ENCODE data around the gene SPATA3.
"Not testable (repeated sequence)": the region's sequence is repeated elsewhere in the genome, so short reads cannot be mapped to it uniquely, and the experiment has no call there.

The SPATA3 gene

DNA sequence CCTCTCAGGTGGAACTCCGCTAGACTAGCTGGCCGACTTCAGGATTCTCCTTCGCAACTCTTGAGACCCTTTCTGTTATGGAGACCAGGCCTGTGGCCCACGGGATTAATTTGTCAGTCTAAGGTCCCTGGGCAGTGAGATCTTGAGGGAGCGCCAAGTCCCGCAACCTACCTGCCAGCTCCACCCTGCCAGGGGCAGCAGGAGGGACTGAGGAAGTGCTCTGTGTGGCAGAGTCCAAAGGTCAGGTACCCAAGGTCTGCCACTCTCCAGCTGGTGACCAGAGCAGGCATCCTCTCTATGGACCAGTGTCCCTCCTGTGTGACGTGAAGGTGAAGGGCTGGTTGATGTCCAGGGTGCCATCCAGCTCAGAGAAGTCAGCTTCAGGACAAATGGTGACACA is 4.3 kb upstream of the SPATA3 start:
- DNase-seq (ENCODE audit: low read depth in 2 of 2, low spot score in 1 of 2) = no peak

DNA sequence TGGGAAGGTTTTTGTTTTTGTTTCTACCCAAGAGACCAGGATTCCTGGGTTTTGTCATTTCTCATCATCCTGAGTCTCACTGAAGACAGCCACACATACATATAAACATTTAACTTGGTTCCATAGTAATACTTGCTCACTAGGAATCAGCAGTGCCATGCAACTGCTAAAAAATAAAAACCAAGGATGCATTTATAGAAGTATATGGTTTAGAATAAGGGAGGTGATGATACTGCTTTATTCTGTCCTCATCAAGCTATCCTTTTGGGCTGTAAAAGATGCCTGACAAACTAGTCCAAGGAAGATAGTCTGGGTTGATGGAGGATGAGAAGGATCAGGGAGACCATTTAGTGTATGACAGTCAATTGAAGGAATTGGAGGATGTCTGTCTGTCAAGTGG is 740 bp downstream of the SPATA3 start:
- DNase-seq (ENCODE audit: low read depth in 2 of 2, low spot score in 1 of 2) = no peak

DNA sequence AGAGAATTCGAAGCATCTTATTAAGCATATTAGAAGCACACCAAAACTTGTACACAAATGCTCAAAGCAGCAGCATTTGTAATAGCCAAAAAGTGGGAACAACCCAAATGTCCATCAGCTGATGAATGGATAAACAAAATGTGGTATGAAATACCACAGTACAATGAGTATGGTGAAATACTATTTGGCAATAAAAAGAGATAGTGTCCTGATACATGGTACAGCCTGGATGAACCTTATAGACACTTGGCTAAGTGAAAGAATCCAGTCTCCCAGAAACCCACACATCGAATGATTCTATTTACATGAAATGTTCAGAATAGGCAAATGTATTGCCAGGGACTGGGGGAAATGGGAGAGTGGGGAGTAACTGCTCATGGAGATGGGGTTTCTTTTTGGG is 3.0 kb downstream of the SPATA3 start:
- no peak for DNase-seq (ENCODE audit: low read depth in 2 of 2, low spot score in 1 of 2)

DNA sequence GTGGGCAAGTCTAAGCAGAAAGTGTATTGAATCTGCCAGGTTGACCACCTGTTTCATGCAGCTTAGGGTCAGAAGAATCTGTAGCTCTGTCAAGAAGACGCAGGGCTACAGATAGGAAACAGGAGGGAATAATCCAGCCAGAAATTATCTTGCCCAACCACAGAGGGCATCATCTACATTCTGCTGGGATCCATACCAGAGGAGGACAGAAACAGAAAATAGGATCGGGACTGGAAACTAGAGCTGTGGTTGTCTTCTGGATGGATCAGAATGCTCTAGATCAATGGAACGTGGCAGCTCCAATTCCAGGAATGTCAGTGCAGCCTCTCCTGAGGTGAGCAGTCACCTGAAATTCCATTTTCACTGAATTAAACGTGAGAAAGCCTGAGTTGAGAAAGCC is 3.6 kb downstream of the SPATA3 start:
- DNase-seq (ENCODE audit: low read depth in 2 of 2, low spot score in 1 of 2) = no peak

DNA sequence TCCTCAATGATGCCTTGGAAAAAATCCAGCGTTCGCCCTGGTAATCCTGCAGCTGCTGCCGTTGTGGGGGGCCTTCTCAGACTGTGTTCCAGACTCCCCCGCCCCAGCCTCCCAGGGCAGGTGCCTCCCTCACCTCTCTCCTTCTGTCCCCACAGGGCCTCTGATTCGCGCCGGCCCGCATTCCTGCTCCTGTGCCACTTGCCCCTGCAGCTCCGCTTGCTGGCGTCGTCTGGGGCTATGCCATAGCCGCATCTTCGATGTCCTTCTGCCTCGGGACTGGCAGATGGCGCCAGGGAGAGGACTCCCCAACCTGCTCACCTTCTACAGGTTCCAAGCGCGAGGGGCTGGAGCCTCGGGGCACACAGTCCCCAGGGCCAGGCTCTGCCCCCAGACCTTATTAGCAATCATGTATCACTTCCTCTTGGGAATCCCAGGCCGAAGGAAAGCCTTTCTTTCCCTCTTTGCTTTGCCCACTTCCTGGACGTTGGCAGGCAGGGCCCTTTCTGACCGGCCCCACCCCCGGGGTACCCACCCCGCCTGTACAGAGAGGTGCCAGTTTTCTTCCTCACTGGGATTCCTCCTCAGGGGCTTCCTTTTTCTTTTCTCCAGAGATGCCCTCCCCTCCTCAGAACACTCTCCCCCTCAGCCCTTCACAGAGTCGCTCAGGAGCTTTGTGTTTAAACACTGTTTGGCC is 4.4 kb downstream of the SPATA3 start:
- DNase-seq (ENCODE audit: low read depth in 2 of 2, low spot score in 1 of 2) = no peak

DNA sequence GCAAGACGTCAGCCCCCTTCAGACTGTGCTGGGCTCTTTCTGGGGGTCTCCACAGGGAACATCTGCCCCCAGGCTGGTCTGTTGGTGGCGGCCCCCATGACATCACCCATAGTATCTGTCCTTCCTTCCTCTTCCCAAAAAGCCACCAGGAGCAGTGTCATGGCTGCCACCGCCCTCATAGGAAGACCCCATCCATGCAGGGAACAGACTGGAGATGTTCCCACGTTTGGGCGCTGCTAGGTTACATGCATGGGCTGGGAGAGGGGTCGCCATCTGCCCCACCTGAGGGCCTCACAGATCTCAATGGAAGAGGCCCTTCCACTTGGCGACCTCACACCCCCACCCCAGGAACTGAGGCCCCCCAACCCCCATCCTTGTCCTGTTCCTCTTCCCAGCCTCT is 5.1 kb downstream of the SPATA3 start:
- DNase-seq (ENCODE audit: low read depth in 2 of 2, low spot score in 1 of 2) = no peak

DNA sequence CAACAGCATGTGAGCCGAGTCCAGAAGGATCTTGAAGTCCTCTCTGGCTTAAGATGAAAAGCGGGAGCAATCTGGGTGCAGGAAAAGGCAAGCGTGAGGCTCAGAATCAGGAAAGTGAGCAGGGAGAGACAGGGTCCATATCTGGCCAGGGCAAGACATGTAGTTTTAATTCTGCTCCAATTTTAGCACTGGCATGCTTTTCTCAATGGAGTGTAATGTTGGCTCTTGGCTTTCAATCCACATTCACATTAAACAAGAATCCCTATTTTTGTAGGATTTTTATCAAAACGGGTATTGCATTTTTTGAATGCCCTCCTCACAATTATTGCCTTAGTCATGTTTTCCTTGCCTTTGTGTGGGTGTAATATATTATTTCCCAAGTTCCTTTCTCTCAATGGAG is 6.0 kb downstream of the SPATA3 start:
- no peak for DNase-seq (ENCODE audit: low read depth in 2 of 2, low spot score in 1 of 2)

DNA sequence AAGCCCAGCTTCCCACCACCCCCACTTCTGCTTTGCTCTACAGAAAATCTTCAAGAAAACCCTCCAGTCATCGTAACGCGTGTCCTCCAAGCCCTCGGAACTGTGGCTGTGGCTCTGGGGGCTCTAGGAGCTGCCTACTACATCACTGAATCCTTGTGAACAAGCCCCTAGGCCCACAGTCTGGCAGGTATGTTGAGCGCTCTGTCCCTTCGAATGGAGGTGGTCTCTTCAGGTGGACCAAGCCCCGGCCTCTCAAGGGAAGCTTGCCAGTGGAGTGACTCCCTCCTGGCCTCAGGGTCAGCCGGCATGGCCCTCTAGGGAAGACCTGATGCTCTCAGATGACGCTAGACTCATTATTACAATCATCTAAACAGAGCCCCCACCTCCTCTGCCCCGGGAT is 6.7 kb downstream of the SPATA3 start:
- DNase-seq (ENCODE audit: low read depth in 2 of 2, low spot score in 1 of 2) = no peak

DNA sequence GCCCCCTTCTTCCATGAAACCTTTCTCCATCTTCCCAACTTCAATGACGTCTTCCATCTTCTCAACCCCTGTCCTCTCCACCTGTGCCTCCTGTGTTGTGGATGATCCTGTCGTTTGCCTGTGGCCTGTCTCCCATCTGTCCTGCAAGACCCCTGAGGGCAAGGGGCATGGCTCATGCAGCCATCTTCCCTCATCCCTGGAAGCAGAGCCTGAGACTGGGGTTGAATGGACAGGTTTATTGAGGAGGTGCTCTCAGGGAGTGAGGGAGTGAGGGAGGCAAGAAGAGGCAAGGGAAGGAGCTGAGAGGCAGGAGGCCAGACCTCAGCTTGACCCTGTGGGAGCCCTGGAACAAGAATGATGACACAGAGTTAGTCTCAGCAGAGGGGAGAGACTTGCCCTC is 7.3 kb downstream of the SPATA3 start:
- no peak for DNase-seq (ENCODE audit: low read depth in 2 of 2, low spot score in 1 of 2)

DNA sequence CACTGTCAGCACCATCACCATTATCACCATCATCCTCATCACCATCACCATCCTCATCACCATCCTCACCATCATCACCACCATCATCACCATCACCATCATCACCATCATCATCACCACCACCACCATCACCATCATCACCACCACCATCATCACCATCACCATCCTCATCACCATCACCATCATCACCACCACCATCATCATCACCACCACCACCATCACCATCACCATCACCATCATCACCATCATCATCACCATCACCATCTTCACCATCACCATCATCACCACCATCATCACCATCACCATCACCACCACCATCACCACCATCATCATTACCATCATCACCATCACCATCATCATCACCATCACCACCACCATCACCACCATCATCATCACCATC is 9.0 kb downstream of the SPATA3 start:
- DNase-seq (ENCODE audit: low read depth in 2 of 2, low spot score in 1 of 2) = not testable (repeated sequence)

DNA sequence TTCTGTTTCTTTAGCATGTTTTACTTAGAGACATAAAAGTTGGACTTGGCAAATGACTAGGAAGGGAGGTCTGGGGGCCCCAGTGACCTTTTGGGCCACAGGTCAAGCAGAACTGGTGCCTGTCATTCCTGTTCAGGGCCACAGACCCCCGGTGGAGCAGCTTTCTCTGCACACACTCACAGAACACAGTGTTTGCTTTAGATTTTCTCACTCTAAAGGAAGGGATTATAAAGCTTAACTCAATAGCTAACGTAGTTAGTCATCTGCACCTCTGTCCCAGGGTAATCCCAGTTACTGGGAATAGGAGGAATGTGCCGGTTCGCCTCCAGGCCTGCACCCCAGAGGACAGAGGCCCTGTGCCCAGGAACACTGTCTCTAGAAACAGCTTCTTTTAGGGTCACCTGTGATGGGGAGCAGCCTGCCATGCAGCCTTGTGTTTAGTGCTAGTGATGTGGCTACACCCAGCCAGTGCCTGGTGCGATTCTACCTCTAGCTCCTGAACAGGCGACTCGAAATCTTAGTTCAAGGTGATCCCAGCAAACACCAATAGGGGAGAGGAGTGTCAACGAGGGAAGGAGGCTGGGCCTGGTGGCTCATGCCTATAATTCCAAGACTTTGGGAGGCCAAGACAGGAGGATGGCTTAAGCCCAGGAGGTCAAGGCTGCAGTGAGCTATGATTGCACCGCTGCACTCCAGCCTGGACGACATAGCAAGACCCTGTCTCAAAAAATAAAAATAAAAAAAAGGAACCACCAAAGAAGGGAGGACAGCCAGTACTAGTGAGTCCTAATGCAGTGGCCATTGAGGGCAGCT is 11.6 kb downstream of the SPATA3 start:
- DNase-seq (ENCODE audit: low read depth in 2 of 2, low spot score in 1 of 2) = no peak

DNA sequence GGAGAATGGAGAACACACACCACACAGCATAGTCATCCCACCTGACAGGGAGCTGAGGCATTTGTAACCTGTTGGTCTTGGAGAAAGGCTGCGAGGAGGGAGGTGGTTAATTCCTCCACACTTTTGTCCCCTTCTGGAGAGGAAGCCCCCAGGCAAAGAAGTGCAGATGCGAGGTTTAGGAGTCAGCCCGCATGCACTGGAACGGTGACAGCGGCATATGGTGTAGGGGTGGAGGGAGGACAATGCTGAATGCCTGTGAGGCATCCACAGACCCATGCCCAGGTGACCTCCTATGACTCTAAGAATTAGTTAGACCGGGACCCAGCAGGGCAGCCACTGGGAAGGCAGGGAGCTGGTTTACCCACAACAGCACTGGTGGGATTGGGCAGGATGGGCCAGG is 12.2 kb downstream of the SPATA3 start:
- no peak for DNase-seq (ENCODE audit: low read depth in 2 of 2, low spot score in 1 of 2)

DNA sequence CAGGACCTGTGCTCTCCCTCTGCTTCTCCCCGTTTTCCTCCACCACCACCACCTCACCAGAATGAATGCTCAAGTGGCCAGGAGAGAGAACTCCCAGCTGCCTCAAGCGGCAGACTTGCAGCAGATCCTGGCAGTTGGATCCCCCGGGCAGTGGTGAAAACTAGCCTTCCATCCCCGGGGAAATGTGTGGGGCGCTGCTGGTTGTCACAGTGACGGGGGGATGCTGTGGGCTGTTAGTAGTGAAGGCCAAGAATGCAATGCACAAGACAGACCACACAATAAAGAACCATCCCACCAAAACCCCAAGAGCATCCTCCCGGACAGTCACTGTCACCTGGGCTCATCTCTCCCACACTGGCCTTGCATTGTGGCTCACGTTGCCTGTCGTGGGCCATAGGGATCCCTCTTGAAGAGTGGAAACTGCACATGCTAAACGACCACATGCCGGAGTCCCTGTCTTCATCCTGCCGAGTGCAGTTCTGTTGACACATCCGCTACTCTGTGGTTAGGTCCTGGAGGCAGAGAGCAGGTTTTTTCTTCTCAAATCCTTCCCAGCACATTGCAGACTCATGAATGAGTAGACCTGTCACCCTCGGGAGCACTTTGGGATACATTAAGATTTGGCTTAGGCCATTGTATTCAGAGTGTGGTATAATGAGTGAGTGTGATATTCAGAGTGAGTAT is 13.5 kb downstream of the SPATA3 start:
- no peak for DNase-seq (ENCODE audit: low read depth in 2 of 2, low spot score in 1 of 2)

DNA sequence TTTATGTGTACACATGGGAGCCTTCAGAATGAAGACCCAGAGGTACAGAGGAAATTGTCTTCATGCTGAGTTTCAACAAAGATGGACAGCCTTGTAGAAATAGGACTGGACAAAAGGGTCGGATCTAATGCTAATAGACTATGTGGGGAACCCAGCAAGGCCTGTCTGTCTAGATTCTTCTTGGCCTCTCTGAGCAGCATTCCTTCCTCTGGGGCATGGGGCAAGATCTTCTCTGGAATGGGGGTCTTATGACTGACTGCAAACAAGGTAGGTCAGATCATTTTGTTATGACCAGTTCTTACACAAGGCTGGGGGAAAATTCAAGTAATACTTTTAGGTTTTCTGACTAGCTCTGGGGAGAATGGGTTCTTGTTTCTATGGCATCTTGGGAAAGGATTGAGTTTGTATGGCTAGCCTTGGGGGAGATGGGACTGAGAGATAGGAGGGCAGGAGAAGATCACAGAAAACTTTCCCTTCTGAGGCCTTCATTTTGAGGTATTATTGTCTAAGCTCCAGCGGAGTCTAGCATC is 14.3 kb downstream of the SPATA3 start:
- DNase-seq (ENCODE audit: low read depth in 2 of 2, low spot score in 1 of 2) = no peak

DNA sequence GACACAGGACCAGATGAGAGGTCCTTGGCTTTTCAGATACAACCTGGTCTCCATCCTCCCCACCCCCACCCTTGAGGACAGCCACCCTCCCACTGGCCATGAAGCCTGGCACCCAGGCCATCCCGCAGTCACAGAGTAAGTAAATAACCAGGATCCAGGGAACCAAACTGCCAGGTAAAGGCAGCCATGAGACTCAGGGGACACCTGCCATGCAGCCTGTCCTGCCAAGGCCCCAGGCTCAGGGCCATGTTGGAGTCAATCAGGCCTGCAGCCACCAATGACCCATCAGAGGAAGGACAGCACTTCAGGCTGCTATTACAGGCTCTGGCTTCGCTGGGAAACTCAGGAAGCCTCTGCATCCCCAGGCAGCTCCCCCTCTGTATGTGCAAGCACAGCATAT is 15.6 kb downstream of the SPATA3 start:
- DNase-seq (ENCODE audit: low read depth in 2 of 2, low spot score in 1 of 2) = no peak

DNA sequence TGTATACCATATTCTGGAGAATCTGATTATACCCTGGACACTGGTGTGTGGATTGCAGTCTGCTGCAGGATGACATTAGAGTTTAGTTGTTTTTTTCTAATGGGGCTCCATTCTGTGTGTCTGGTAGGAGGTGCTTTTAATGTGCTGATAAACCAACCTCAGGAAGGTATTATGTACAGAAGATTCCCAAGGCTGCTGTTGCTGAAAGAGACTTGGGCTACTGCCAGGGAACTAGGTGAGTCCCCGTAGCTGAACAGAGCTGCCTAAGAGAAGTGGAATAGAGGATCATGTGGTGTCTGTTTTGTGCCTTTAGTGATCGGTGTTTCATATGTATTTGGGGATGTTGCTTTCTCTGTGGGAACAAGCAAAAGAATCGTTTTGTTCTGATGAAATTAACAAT is 16.5 kb downstream of the SPATA3 start:
- DNase-seq (ENCODE audit: low read depth in 2 of 2, low spot score in 1 of 2) = no peak

DNA sequence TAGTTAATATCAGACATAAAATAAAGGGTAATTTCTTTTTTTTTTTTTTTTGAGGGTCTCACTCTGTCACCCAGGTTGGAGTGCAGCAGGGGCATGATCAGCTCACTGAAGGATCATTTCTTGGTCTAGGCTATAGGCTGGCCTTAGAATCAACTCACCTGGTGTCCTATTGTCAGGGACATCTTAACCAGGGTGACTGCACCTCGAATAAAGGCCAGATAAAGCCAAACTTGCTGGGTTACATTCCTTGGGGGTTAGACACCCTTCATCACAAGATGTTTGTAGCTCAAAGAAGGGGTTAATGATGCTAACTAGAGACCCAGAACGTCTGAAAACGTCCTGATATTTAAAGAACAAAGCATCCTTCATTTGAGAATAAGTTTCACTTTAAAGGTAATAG is 17.9 kb downstream of the SPATA3 start:
- no peak for DNase-seq (ENCODE audit: low read depth in 2 of 2, low spot score in 1 of 2)

DNA sequence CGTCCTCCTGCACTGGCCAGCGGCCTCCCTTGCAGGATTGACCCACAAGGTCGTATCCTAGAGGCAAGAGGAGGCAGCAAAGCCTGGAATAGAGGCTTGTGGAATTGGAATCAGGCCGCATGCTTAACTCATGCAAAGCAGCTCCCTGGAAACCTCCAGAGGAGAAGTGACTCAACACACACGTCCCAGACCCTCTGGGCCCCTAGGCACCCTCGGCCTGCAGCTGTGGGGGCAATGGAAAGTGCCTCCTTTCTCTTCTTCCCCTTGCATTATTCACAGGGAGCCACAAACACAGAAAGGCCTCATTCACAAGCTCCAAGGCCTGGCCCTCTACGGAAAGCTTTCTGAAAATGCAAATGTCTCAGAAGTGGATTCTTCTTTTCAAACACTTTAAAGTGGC is 19.6 kb downstream of the SPATA3 start:
- DNase-seq (ENCODE audit: low read depth in 2 of 2, low spot score in 1 of 2) = no peak

DNA sequence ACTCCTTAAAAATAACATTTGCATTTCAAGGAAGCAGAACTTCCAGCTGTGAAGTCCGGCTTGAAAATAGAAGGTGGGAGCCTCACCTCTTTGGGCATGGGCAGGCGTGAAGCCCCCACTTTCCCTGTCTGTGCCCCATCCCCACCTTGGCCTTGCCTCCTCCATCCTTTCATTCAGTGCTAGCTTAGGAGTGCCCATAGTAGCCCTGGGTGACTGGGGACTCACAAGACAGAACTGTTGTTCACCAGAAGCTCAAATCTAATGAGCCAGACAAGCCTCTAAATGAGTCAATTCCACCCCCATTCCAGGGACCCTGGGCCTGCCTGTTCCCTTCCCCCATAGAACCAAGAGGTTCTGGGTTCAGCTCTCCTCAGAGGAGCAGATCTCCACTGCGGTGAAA is 20.0 kb downstream of the SPATA3 start:
- DNase-seq (ENCODE audit: low read depth in 2 of 2, low spot score in 1 of 2) = no peak

DNA sequence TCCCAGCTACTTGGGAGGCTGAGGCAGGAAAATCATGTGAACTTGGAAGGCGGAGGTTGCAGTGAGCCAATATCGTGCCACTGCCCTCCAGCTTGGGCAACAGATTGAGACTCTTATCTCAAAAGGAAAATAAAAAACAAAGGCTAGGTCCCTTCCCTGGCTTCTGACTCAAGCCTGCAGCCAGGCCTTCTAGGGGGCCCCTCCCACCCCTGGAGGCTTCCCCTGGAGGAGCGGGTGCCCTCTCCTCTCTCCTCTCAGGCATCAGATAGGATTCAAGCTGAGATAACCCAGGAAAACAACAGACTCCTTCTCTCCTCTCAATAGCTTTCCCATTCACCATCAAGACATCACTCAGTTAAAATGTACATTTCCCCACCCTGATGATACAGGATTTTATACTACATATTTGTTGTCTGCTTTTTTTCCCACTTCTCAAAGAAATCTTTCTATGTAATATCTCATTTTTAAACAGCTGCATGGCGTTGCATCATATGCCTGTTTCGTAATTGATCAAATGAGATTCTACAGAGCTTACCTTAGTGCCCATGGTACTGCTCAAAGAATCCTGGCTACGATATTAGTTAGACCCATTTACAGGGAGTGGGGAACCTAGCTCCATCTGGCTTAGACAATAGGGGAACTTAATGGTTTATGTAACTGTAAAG is 20.8 kb downstream of the SPATA3 start:
- DNase-seq (ENCODE audit: low read depth in 2 of 2, low spot score in 1 of 2) = no peak

DNA sequence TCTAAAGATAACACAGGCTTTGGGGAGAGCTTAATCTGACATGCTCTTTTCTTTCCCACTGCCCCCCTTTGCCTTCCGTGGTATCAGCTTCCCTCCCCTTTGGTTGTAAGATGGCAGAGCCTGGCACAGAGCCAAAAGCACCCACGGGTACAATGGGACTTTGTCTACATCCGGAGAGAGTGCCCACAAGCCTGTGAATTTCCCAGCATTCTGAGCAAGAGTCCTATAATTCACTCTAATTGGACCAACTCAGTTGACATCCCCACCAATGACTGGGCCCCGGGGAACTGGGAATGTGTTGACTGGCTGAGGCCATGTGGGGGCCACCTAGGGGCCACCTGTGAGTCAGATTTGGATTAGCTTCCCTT is 21.3 kb downstream of the SPATA3 start:
- DNase-seq (ENCODE audit: low read depth in 2 of 2, low spot score in 1 of 2) = no peak

DNA sequence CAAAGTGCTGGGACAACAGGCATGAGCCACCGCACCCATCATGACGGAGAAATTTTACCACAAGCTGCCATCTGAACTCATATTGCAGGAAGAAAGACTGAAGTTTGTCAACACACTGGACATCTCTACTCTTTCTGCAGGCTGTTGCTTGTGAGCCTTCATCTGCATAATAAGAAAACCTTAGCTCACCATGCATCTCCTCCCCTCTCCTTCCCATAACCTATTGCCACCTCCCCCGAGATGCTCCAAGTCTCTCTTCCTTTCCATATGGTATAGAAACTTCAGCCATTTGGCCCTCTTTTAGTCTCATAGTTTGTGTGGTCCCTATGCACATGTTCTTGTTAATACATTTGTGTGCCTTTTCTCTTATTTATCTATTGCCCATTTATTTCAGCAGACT is 22.3 kb downstream of the SPATA3 start:
- DNase-seq (ENCODE audit: low read depth in 2 of 2, low spot score in 1 of 2) = no peak

Data from stimulated activated CD8-positive, alpha-beta memory T cell treated with anti-CD3 and anti-CD28 coated beads, Interleukin-4, amount 100 ng/mL, for 4 hours (primary cell).